GM18868 (cell line): ENCODE results near the gene MAML3.
"Not testable (repeated sequence)": the region's sequence is repeated elsewhere in the genome, so short reads cannot be mapped to it uniquely, and the experiment has no call there.

Source experiments
- ATAC-seq: cut with Tn5 transposase; IDR thresholded peaks from one replicate; pipeline ENCODE4 v1.9.1; 2021; ENCODE audit warnings: mild to moderate bottlenecking, moderate library complexity; ENCODE audit not compliant: unreplicated experiment

Gene MAML3

DNA sequence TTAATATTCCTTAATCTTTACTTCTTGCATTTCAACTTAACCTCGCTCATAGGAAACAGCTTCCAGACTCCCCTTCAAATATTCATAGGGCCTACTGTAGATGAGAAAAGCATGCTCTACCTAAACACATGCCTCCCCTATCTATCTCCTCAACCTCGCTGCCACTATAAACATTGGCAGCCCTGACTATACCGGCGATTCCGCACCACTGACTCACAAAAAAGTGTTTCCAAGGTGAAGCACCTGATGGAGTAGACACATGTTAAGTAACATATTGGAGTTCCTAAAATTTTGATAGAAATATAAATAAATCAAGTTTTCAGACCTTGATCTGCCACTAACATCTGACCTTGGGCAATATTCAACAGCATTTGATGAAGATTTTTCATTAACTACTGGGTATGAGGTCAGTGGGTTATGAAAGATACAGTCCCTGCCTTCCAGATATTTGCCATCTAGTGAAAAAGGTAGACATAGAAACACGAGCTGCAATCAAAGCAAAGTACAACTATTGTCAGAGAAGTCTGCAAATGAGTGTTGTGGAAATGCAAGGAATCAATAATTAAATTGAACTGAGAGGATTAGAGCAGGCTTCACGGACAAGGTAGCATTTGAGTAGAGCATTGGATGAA, 184.2 kb downstream of the MAML3 start:
- ATAC-seq, result no peak

DNA sequence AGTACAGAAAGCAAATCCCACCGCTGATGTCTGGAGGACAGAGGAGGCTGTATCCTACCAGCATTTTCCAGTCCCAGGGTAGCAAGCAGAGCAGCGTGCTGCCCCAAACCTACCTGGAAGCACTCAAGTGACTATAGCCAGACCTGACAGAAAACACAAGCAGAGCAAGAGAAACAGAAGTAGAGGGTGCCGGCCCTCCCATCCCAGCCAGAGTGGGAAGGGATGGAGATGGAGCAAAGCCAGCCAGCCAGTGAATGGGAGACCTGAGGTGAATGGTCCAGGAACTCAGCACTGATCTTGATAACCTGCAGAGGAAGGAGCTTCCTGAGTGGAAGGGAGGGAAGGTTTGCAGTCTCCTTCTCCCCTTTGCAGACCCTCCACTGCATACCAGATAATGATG, 185.2 kb downstream of the MAML3 start:
- ATAC-seq, result no peak

DNA sequence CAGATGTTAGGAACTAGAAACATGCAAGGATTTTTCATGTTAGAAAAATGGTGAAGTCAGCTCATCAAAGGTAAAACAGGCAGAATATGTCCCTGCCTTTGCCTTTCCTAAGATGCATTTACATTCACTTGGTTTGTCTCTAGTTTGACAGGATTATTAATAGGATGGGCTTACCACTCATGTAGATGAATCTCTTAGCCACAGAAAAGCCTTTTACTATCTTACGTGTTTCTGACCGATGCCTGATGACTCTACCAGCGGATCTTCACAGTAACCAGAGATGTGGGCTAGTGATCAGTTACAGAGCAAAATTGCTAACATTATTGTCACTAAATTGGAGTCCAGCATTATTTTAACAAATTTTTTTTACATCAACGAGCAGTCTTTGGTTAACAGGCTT, 187.6 kb downstream of the MAML3 start:
- ATAC-seq, result no peak

DNA sequence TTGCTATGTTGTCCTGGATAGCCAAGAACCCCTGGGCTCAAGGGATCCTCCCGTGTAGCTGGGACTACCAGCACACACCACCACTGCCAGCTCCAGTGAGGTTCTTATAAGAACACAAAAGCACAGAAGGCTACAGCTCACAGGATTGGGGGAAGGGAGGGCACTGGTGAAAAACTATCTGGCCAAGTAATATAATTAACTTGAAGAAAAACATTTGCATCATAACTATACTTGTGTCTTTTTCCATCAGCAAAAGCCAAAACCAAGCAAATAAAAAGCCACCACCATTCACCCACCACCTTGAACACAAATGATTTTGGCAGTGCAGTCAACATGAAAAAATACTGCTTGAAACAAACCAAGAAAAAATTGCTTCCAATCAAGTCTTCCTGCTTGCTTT, 188.2 kb downstream of the MAML3 start:
- ATAC-seq, result no peak

DNA sequence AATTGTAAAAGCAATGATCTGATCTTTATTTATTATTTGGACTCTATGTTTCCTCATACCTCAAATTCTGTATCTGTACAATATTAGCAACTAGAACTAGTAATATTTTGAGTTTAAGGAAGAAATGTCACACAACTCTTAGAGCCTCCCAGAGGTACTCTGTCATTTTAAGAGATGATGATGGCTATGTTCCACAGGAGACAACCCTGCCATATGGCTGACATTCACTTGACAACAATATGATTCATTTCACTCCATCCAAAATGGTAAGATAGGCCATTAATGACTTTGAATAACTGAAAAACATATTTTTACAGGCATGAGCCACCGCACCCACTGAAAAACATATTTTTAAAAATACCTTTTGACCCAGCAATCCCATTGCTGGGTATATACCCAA, 190.3 kb downstream of the MAML3 start:
- no peak for ATAC-seq

DNA sequence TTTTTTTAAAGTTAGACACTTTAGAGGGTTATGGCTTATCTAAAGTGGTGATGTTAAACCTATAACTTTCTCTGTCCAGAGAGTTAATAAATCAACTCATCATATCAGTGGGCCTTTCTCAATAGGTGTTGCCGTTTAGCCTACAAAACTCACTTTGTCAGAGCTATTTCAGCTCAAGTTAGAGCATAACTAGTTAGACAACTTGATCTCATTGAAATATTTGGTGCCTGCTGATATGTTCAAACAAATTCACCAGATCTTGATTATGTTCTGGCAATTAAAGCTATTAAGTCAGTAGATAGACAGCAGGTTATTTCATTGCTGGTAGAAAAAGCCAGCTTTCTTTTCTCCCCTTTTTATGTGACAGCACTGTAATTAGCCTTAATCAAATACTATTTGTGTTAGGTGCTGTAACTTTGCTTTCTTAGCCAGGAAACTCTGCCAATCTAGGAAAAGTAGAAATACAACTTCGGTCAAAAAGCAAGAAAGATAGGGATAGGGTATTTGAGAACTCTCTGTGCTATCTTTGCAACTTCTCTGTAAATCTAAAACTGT, 191.8 kb downstream of the MAML3 start:
- no peak for ATAC-seq

DNA sequence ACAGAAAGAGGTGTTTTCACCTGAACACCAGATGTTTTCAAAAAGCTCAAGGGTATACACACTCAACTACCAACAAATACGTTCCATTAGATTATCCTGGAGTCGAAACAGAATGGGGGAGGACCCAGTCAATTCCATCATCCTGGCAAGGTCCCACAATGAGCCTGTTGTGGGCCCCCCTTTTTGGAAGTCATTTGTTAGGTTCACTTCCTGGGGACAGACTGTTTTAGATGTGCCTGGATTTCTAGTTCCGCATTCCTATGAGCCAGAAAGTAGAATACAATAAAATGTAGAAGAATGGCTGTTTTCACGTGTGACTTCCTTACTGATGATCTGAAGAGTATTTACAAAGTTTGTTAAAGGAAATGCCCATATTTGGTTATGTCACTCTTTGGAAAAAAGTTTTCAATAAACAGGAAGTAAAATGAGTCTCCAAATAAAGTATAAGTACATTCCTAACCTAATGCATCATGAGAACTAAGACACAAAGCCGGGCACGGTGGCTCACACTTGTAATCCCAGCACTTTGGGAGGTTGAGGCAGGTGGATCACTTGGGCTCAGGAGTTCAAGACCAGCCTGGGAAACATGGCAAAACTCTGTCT, 192.5 kb downstream of the MAML3 start:
- no peak for ATAC-seq

DNA sequence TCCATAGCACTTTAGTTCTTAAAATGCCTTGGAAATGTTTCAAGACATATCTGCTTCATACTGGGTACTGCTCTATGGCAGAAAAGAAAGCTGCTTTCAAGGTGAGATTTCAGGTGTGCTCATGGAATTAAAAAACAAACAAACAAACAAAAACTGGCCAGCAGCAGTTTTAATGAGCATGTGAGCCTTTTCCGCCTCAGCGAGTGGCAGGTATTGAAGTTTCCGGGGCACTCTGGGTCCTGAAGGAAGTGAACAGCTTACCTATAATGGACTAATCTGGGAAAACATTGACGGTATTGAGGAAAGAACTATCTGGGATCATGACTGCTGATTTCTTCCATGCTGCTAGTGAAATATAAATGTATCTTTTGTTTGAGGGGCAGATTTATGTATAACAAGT, 194.6 kb downstream of the MAML3 start:
- ATAC-seq, result no peak

DNA sequence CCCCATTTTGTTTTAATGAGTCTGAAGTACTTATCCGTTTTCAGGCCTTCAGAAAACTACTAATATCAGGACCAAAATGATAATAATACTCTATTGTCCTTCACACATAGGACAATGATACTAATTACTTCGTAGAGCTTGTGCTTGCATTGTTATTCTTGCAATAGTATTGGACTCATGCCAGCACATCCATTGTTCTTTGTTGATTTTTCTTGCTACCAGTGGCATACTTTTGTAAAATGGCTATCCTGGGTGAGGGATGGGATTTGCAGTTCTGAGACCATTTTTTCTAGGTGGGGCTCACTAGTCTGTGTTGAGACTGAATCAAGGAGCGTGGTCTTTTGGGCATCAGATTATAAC, 195.3 kb downstream of the MAML3 start:
- ATAC-seq, result no peak

DNA sequence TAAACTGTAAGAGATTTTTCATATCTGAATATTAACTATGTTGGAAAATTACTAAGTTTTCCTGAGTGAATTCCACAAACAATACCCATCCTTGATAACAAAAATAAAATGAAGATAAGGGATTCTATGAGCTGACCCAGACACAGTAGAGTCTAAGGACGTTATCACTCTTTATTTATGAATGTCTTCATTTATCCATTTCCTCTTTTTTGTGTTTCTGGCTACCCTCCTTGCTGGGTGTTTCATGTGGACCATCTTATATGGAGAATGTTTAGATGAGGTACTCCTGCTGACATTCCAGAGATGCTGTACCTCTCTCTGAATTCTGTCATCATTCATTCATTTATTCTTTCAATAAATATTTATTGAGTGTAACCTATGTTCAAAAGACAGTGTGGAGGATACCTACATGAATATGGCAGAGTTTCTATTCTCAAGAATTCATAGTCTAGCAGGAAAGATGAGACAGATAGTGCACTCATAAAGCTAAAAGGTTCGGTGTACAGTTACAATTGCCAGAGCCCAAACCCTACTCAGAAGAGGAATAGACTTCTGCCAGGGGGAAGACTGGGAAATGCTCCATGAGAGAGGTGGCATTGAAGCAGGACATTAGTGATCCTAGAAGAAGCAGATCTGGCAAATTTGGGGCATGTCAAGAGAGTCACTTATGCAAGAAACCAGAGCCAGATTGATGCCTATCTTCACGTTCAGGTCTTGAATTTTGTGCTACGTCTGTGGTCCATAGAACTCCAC, 195.8 kb downstream of the MAML3 start:
- no peak for ATAC-seq

DNA sequence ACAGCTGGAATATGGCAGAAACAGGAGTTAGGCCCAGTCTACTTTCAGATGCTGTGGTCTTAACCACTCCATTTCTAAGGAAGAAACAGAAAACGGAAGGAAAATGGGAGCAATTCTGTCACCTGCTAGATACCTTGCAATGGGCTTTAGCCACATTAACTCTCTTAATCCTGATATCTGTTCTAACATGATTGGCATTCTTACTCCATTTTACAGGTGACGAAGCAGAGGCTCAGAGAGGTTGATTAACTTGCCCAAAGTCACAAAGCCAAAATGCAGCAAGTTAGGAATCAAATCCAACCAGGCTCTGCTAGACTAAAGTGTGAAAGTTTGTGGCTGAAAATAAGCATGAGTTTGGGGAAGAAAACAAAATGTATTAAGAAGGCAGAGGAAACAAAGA, 196.9 kb downstream of the MAML3 start:
- no peak for ATAC-seq

DNA sequence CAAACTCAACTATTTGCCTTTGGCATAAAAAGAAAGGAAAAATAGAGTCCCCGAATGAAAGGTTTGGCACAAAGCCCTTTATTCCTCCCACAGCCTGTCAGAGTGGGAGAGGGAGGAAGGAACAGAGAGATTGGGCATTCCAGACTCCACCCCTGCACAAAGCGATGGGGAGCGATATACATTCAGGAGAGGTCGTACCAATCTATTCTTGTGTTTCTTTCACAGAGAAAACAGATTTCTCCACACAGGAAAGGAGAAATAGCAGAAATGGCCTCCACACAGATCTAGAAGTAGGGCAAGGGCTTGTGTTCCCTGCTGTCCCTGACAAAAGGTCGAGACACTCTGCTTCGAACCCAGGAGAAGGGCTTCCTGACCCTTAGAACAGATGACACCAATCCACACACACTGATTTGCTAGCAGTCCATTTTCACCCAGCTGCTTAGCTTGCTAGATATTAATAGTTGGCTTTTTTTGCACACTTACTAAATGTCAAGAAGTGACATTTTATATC, 197.4 kb downstream of the MAML3 start:
- ATAC-seq, result no peak

DNA sequence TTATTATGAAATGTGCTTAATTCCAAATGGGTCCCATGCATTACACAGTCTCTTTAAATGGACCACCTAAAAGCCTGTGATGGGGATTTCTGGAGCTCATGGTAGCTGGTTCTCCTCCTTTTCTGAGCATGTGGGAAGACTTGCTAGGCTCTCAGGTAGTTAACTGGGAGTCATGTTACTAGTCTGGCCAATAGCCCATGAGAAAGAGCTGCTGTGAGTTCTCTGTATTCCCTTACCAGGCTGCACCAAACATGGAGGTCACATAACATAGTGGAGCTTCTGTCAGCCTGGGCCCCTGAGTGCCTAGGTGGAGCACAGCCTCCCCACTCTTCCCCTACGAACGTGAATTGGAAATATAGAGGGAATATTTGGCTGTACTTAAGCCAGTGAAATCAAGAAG, 198.4 kb downstream of the MAML3 start:
- no peak for ATAC-seq

DNA sequence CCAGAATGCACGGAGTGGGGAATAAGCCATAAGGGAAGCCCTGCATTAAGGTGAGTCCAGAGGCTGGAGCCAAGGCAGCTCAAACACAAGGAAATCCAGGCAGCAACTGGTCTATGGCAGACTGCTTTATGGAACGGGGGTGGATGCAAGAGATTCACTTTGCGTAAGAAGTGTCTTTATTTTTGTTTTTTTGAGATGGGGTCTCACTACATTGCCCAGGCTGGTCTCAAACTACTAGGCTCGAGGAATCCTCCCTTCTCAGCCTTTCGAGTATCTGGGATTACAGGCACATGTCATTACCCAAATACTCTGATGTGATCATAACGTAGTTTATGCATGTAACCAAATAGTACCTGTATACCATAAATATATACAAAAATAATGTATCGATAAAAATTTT, 199.5 kb downstream of the MAML3 start:
- no peak for ATAC-seq

DNA sequence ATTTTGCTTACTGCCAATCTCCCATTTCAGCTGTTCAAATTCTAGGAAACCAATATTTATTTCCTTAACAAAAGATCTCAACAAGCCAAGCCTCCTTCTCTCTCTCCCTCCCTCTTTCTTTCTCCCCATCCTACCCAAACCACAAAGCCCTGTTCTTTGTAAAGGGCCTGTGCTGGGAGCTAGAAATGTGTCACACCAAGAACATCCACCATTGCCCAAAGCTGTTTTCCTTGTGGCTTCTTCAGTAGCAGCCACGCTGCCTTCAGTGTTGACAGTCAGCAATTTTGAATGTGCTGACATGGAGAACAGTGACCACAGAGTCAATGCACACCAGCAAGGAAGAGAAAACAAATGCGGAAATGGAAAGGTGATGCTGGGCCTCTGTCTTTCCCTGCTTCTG, 203.0 kb downstream of the MAML3 start:
- no peak for ATAC-seq

DNA sequence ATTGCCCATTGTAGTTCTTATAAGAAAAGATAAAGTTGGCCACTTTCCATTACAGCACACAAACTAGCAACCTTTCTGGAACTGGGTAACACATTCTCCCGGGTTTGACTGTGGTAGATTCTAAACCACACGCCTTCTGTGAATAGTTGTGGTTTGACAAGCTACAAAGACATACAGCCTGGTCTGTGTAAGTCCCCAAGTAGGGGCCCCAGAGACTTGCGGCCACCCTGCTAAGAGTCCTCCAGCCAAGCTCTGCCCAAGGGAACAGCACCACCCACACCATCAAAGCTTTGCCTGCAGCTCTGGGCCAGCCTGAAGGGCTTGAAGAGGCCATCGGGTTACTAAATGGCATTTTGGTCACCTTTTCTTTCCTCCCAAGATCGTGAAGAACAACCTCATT, 203.4 kb downstream of the MAML3 start:
- peak; percentile 90 for ATAC-seq

DNA sequence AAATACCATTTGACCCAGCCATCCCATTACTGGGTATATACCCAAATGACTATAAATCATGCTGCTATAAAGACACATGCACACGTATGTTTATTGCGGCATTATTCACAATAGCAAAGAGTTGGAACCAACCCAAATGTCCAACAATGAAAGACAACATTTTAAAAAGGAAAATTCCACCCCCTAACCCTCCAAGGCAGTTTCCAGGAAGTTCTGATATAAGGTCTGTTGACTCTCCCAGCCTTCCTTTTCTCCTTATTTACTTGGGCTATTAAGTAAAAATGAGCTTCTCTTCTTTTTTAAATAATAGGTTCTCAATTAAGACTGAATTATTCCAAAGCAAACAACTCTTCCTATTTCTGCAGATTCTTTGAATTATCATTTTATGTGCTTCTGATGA, 209.1 kb downstream of the MAML3 start:
- ATAC-seq, result not testable (repeated sequence)

DNA sequence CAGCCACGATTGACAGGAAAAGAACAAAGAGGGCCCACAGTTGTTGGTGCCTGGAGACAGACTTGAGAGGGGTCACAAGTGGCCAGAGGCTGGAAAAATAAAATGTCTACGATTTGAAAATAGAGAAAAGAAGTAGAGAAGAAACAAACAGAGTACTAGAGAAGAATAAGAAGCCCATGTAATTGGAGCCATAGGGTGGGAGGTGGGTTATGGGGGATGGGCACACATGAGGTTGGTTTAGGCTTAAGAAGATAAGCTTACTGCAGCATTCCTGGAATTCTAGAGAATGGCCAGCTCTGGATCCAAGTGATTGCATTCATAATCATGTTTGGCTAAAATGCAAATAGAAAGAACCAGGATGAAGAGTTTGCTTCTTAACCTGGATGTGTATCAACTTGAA, 210.7 kb downstream of the MAML3 start:
- ATAC-seq, result no peak

DNA sequence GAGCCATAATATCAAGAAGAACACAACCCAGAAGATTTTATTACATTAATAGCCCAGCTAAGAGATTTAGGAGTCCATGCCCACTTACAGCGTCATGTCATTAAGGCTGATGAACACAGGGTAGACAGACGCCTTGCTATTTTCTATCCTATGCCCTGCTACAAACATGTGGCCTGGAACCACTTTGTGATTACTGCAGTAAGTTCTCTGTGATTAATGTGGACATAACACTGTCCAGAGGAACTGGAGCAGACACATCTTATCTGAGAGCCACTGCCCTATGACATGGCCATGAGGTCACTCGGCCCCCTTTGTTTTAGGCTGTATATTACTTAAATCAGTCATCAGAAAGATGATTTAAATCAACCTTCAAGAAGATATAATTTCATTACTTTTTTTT, 211.7 kb downstream of the MAML3 start:
- no peak for ATAC-seq

DNA sequence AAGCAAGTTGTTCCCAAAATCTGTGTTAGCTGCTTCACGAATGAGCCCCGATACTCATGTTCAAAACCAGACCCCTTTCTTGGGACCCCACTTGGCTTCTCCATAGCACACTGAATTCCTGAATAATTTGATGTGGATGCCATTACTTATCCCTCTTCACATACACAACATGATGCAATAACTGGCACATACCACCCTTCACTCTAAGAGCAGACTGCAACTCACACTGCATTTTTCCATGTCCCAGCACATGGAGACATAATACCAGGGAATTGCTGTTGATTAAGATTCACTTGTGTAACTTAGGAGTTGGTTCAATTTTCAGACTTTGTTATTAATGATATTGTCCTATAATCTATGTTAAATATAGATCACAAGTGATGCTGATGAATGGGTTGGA, 213.4 kb downstream of the MAML3 start:
- ATAC-seq, result no peak

DNA sequence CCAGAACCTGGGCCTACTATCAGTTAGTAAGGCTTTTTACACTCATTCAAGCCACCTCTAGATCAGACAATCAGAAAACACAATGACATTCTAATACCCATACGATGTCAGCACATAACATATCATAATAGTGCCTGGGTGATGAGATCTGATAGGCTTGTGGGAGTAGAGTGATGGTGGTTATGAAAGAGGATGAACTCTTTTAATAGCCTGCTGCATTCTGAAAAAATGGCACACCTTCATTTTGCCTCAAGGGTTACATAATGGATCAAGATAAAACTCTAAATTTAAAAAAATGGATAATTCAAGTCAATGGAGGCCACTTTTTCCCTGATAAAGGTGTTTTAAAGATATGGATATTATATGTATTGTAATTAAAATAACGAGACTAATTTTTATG, 215.6 kb downstream of the MAML3 start:
- ATAC-seq, result no peak

DNA sequence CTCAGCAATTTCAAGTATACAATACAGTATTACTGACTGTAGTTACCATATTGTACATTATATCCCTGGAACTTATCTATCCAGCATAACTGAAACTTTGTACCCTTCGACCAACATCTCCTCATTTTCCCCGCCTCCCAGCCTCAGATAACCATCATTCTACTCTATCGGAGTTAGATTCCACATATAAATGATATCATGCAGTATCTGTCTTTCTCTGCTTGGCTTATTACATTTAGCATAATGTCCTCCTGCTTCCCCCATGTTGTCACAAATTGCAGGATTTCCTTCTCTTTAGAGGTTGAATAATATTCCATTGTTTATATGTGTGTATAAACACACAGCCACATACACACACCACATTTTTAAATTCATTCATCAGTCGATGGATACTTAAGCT, 218.1 kb downstream of the MAML3 start:
- ATAC-seq, result no peak
